ENCODE data around the gene CARD9.
"Not testable (repeated sequence)": the region's sequence is repeated elsewhere in the genome, so short reads cannot be mapped to it uniquely, and the experiment has no call there.

CARD9 gene

GRCh38 chr9:136324501-136325300, 48.8 kb downstream of the CARD9 start:
- DNase-seq (ENCODE audit: low read depth in 1 of 2, low spot score in 1 of 2): no peak

DNA sequence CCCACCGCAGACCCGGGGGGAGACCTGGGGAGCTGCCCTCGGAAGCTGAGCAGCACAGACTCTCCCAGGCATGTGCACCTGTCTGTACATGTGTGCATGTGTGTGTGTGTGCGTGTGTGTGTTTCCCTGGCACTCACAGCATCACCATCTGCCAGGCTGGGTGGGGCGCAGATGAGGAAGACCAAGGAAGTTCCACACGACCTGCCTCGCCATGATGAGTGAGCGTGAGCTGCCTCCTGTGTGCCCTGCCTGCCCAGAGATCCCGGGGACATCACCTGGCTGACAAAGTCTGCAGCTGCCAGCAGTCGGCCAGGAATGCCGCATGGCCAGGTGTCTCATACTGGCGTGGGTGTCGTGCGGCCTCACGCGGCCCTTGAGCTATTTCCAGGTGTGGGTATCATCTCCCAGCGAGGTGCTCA, 50.1 kb downstream of the CARD9 start:
- DNase-seq (ENCODE audit: low read depth in 1 of 2, low spot score in 1 of 2): no peak

DNA sequence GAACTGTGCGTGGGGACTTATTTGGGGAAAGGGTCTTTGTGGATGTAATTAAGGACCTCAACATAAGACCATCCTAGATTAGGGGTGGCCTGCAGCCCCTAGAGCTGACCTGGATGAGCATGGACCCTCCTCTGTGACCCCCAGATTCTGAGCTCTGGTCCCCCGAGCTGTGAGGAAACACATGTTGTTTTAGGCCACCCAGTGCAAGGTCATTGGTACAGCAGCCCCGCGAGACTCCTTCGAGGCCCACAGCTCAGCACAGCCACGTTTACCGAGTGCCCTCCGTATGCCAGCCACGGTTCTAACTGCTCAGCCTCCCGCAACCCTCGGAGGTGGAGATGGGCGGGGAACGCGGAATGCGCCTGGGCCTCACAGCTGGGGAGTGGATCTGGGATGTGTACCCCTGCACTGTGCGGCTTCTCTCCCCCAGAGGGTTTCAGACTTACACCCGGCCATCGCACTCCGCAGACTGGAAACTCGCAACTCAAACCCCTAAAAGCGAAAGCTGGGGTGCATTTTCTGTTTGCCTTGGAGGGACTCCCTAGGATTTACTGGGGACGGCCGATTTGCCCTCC, 50.6 kb downstream of the CARD9 start:
- DNase-seq (ENCODE audit: low read depth in 1 of 2, low spot score in 1 of 2): no peak

DNA sequence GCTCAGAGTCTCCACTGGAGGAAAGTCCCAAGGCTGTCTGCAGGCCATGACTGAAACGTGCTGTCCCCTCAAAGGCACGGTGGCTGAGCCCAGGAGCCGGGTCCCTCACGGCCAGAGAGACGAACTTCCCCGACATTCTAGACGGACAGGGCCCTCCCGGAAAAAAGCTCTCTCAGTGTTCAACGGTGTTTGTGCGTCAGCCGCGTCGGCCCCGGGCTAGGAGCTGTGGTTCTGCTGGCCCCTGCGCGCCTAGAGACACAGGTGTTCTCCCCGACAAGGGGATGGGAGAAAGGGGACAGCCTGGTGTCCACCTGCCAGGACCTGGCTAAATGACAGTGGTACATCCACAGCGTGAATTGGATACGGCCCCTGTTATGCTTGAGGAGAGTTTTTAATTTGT, 51.9 kb downstream of the CARD9 start:
- no peak for DNase-seq (ENCODE audit: low read depth in 1 of 2, low spot score in 1 of 2)

DNA sequence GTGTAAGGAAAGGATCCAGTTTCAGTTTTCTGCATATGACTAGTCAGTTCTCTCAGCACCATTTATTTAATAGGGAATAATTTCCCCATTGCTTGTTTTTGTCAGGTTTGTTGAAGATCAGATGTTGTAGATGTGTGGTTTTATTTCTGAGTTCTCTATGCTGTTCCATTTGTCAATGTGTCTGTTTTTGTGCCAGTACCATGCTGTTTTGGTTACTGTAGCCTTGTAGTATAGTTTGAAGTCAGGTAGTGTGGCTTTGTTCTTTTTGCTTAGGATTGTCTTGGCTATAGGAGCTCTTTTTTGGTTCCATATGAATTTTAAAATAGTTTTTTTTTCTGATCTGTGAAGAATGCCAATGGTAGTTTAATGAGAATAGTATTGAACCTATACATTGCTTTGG, 52.5 kb downstream of the CARD9 start:
- not testable (repeated sequence) for DNase-seq (ENCODE audit: low read depth in 1 of 2, low spot score in 1 of 2)

DNA sequence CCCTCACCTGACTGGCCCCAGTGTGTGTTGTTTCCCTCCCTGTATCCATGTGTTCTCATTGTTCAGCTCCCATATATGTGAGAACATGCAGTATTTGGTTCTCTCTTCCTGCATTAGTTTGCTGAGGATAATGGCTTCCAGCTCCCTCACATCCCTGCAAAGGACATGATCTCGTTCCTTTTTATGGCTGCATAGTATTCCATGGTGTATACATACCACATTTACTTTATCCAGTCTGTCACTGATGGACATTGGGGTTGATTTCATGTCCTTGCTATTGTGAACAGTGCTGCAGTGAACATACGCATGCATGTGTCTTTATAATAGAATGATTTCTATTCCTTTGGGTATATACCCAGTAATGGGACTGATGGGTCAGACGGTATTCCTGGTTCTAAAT, 53.5 kb downstream of the CARD9 start:
- not testable (repeated sequence) for DNase-seq (ENCODE audit: low read depth in 1 of 2, low spot score in 1 of 2)

DNA sequence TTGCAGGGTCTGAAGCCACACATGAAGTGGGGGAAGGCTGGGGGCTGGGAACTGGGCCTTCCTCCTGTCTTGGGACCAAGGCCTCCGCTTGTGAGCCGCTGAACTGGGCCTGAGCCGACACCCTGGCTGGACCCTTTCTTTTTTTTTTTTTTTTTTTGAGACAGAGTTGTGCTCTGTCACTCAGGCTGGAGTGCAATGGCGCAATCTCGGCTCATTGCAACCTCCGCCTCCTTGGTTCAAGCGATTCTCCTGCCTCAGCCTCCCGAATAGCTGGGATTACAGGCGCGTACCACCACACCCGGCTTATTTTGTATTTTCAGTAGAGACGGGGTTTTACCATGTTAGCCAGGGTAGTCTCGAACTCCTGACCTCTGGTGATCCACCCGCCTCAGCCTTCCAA, 54.2 kb downstream of the CARD9 start:
- DNase-seq (ENCODE audit: low read depth in 1 of 2, low spot score in 1 of 2): not testable (repeated sequence)

- no peak for DNase-seq (ENCODE audit: low read depth in 1 of 2, low spot score in 1 of 2)
These were observed 54.7 kb downstream of the CARD9 start for GRCh38 chr9:136318776-136319241.

DNA sequence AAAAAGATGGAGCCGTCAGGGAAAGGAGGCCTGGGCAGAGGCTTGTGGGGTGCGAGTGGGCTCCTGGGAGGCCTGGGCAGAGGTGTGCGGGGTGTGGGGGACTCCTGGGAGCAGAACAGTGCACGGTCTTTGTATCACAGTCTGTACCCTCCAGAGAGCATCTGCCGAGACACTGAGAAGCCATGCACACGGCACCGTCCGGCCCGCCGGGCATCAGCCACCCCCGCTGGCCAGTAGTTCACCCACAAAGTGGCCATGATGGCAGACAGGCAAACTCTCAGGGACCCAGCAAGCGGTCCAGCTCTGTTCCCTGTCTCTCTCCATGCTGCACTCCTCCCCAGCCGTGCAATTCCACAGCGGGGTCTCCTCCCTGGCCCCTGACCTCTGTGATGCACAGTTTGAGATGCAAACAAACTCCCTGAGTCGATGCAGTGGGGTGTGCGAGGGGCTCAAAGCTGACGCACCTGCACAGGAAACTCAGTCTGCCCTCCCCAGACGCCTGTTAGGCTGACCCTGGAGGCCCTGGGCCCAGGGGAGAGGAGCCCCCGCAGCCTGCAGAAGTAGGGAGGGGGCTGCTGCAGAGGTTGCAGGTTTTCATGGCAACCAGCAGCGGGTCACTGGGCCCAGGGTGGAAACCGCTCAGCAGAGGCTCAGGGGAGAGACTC, 55.2 kb downstream of the CARD9 start:
- no peak for DNase-seq (ENCODE audit: low read depth in 1 of 2, low spot score in 1 of 2)

DNA sequence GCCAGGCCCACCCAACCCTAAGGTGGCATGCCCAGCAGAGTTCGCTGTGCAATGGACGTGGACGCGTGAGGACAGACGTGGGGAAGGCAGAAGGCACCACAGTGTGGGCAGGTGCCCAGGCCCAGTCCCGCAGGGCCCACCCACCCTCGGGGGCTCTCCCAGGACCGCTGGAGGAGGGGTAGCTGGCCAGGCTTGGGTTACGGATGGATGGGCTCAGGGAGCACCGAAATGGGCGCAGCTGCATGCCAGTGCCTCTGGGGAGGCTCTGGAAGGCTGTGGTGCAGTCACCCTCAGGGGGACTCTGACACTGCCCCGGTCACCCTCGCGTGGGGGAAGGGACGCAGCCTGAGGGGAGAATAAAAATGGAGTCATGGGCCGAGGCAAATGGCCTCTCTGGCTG, 55.8 kb downstream of the CARD9 start:
- no peak for DNase-seq (ENCODE audit: low read depth in 1 of 2, low spot score in 1 of 2)

DNA sequence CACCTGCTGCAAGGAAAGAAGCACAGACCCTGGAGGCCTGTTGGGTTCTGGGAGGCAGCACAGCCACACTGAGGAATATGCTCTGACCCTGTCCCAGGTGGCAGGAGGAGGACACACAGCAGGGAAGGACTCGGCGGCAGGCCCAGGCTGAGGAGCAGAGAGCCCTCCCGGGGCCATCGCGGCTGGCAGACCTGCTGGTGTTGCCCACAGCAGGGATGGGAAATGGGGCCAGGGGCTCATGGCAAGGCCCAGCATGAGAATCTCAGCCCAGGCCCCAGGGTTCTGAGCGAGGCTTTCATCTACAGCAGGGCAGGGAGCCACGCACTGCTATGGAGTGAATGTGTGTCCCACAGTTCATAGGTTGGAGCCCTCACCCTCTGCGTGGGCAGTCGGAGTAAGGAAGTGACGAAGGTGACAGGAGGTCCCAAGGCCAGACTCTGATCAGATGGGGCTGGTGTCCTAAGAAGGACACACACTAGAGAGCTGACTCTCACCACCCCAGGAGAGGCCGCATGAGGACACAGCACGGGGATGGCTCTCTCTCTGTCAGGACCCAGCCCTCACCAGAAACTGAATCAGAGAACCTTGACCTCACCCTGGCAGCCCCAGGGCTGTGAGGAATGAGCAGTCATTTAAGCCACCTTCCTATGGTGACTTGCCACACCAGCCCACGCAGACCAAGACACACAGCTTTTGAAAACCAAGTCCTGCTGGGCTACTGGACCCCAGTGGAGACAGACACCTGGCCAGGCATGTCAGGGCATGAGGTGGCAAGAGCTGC, 56.4 kb downstream of the CARD9 start:
- no peak for DNase-seq (ENCODE audit: low read depth in 1 of 2, low spot score in 1 of 2)

- no peak for DNase-seq (ENCODE audit: low read depth in 1 of 2, low spot score in 1 of 2)
These were observed 57.2 kb downstream of the CARD9 start for GRCh38 chr9:136316271-136316751.

DNA sequence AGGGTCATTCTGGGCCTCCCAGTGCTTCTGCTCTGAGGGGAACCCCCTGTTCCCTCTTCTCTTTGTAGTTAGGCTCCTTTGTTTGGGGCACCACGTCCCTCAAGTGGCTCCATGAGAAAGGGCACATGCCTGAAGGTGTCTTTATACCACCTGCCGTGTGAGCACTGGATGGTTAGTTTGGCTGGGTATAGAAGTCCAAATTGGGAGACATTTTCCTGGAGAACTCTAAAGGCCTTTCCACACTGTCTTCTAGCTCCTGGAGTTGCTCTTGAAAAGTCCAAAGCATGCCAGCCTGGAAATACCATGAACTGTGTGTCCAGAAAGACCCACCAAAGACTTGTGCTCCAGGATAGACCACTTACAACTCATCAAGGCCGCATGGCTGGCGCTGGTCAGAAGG, 58.5 kb downstream of the CARD9 start:
- DNase-seq (ENCODE audit: low read depth in 1 of 2, low spot score in 1 of 2): no peak

GRCh38 chr9:136314056-136314416, 59.4 kb downstream of the CARD9 start:
- DNase-seq (ENCODE audit: low read depth in 1 of 2, low spot score in 1 of 2): no peak
